GM18511 (cell line): ENCODE measurements around the gene SLC12A4.
"Not testable (repeated sequence)": the region's sequence is repeated elsewhere in the genome, so short reads cannot be mapped to it uniquely, and the experiment has no call there.

Experiments used
- ATAC-seq: cut with Tn5 transposase; IDR thresholded peaks from one replicate; pipeline ENCODE4 v1.9.1; 2021; ENCODE audit warnings: mild to moderate bottlenecking, moderate library complexity; ENCODE audit not compliant: unreplicated experiment

The SLC12A4 gene

GRCh38 chr16:67928561-67929364 is 39.7 kb downstream of the SLC12A4 start:
- ATAC-seq, result no peak

GRCh38 chr16:67928147-67928546 is 40.3 kb downstream of the SLC12A4 start:
- ATAC-seq, result no peak

GRCh38 chr16:67927131-67927941 is 41.1 kb downstream of the SLC12A4 start:
- no peak for ATAC-seq

GRCh38 chr16:67926181-67926750 is 42.2 kb downstream of the SLC12A4 start:
- ATAC-seq, result no peak

- ATAC-seq, result no peak
Measured at GRCh38 chr16:67924140-67924906, 44.1 kb downstream of the SLC12A4 start.

GRCh38 chr16:67923414-67924116 is 44.9 kb downstream of the SLC12A4 start:
- no peak for ATAC-seq

- ATAC-seq, result no peak
Measured at GRCh38 chr16:67922740-67923139, 45.7 kb downstream of the SLC12A4 start.

- ATAC-seq, result no peak
Measured at GRCh38 chr16:67922221-67922620, 46.2 kb downstream of the SLC12A4 start.

GRCh38 chr16:67919622-67920221 is 48.7 kb downstream of the SLC12A4 start:
- ATAC-seq, result no peak

- no peak for ATAC-seq
Measured at GRCh38 chr16:67917852-67918236, 50.6 kb downstream of the SLC12A4 start.

GRCh38 chr16:67917140-67917851 is 51.1 kb downstream of the SLC12A4 start:
- ATAC-seq, result no peak

- ATAC-seq, result no peak
Measured at GRCh38 chr16:67915831-67916723, 52.4 kb downstream of the SLC12A4 start.

- ATAC-seq, result not testable (repeated sequence)
Measured at GRCh38 chr16:67915496-67915769, 53.0 kb downstream of the SLC12A4 start.

- ATAC-seq, result no peak
Measured at GRCh38 chr16:67914758-67915495, 53.5 kb downstream of the SLC12A4 start.

- no peak for ATAC-seq
Measured at GRCh38 chr16:67910158-67910557, 58.3 kb downstream of the SLC12A4 start.

GRCh38 chr16:67909056-67909742 is 59.2 kb downstream of the SLC12A4 start:
- ATAC-seq, result no peak
